Panc1 (cell line): ENCODE results near the gene COPZ1. TPM values are rescaled to one million over a fixed set of nuclear protein-coding genes. Genes with fewer than 3 reads are reported as not detected.

Source experiments
- ATAC-seq: fragments of 200-7000 bp; cut with Tn5 transposase; 2 replicates; pipeline ENCODE4 v1.9.1; 2020; ENCODE audit warnings: mild to moderate bottlenecking, moderate library complexity
- BruUV-seq: library from RNA; stranded (reverse); fragments of 400-500 nt; replicated peaks from 2 replicates; lab custom pipeline; 2021; lab: Mats Ljungman, UMichigan
- CTCF ChIA-PET: fragments of 300-600 bp; sonication (Branson Sonifier 250); formaldehyde crosslinking; loops from one replicate; lab custom pipeline; 2022; ENCODE audit warnings: antibody characterized with exemption; lab: Charles Lee
- POLR2A ChIA-PET: fragments of 300-600 bp; sonication (Branson Sonifier 250); formaldehyde crosslinking; loops from one replicate; lab custom pipeline; 2022; ENCODE audit warnings: antibody characterized with exemption; lab: Charles Lee
- DNase-seq: peaks from one replicate; pipeline ENCODE4 v3.0.0-alpha.2; 2010; ENCODE audit warnings: low read depth, low spot score
- H3K27ac ChIP-seq: 2 replicates; pipeline ENCODE4 v1.5.1; 2011; ENCODE audit warnings: mild to moderate bottlenecking, low read length, inconsistent platforms
- H3K27me3 ChIP-seq: fragments of 200-500 bp; sonication (Bioruptor generic); 2 replicates; pipeline ENCODE4 v1.6.0; 2014; ENCODE audit warnings: low read length, inconsistent platforms; ENCODE audit not compliant: control insufficient read depth, insufficient read depth
- H3K36me3 ChIP-seq: fragments of 200-500 bp; sonication (Bioruptor generic); 2 replicates; pipeline ENCODE4 v1.5.1; 2014; ENCODE audit warnings: inconsistent platforms, mild to moderate bottlenecking, low read length, moderate library complexity; ENCODE audit not compliant: control insufficient read depth, insufficient read depth
- H3K4me1 ChIP-seq: 2 replicates; pipeline ENCODE4 v1.5.1; 2011; ENCODE audit warnings: inconsistent platforms, mild to moderate bottlenecking, low read length, moderate library complexity; ENCODE audit not compliant: control insufficient read depth, insufficient read depth
- H3K4me3 ChIP-seq, 2 experiments: 2 replicates each; pipeline ENCODE4 v1.5.1; 2011 to 2012; ENCODE audit warnings: low read depth in 2 of 2, low read length in 2 of 2, mild to moderate bottlenecking in 2 of 2, inconsistent platforms in 1 of 2, moderate library complexity in 1 of 2
- H3K9me3 ChIP-seq: fragments of 200-500 bp; sonication (Bioruptor generic); 2 replicates; pipeline ENCODE4 v1.5.1; 2014; ENCODE audit warnings: low read depth, mild to moderate bottlenecking, inconsistent platforms, low read length, moderate library complexity; ENCODE audit not compliant: control insufficient read depth, insufficient read depth
- POLR2AphosphoS5 ChIP-seq: IDR thresholded peaks from 2 replicates; pipeline ENCODE4 v1.6.1; 2012; ENCODE audit warnings: mild to moderate bottlenecking, low read depth, low read length, moderate library complexity
- SIN3A ChIP-seq: IDR thresholded peaks from 2 replicates; pipeline ENCODE4 v1.6.1; 2012; ENCODE audit warnings: low read depth, mild to moderate bottlenecking, low read length, moderate library complexity, borderline replicate concordance; ENCODE audit not compliant: insufficient read depth
- TCF7L2 ChIP-seq: IDR thresholded peaks from 2 replicates; pipeline ENCODE4 v1.6.1; 2011; ENCODE audit warnings: mild to moderate bottlenecking, low read depth, low read length, inconsistent platforms
- in situ Hi-C: cut with HindIII; loops from 2 replicates; pipeline ENCODE4 v1.10.0; 2016; ENCODE audit warnings: low sequenced_read_pairs, low pct_unique_long_range_greater_than_20kb
- intact Hi-C: fragments of 100-400 bp; cut with micrococcal nuclease; formaldehyde crosslinking; loops from one replicate; pipeline ENCODE4 v1.10.0; 2022; ENCODE audit not compliant: unreplicated experiment
- total RNA-seq: library from RNA; stranded (reverse); gene quantifications from one replicate; pipeline ENCODE4 v1.2.1, GENCODE V29; 2021; ENCODE audit not compliant: unreplicated experiment
- TF ChIP-seq, protein P1 (sequence below): fragments of 450-650 bp; IDR thresholded peaks from 2 replicates; pipeline ENCODE4 v1.5.1; 2017; ENCODE audit warnings: mild to moderate bottlenecking
- TF ChIP-seq, protein P2 (sequence below), 2 experiments: IDR thresholded peaks; 2 replicates each; pipeline ENCODE4 v1.6.1; 2011 to 2012; ENCODE audit warnings: low read depth in 2 of 2, control low read depth in 1 of 2, low read length in 1 of 2, mild to moderate bottlenecking in 1 of 2, moderate library complexity in 1 of 2; ENCODE audit not compliant: insufficient read depth in 1 of 2

The COPZ1 gene
- total RNA-seq, 1 experiment from 2014 or later: 175 TPM

DNA sequence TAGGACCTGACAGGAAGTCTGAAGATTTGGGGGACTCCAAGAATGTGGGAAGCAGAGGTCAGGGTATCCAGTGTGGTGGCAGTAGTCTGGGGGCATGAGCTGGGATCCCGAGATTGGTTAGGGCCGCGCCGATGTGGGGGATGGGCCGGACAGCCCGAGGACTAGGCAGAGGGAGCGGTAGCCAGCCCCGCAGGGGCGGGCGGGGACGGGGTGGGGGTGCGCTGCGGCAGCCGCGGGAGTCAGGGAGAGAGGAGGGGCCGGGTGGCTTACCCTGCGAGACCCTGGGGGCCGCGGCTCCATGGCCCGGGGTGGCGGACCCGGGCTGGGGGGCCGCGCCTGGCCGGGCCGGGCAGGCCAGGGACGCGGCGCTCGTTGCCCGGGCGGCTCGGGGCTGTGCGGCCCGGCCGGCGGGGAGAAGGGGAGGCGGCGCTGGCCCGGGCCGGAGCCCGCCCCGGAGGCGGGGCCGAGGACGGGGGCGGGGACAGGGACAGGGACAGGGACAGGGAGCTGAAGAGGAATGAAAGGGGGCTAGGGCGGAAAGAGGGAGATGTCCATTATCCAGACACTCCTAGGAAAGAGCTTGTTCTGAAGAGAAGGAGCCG, 54.0 kb downstream of the COPZ1 start:
- Histone ChIP-seq H3K27me3 (no peaks in the 10 kb centered on the region), H3K36me3 (no peaks in the 10 kb centered on the region), H3K27ac (no peak overlapping the region), H3K4me3 (peak overlapping the region; percentile 44 to 64), H3K9me3 (no peaks in the 10 kb centered on the region), H3K4me1 (peaks cover 2% of the 10 kb centered on the region; the same call in 1 of the 2 replicates)
- intact Hi-C loops (no loop called here), in situ Hi-C loops (no loop called here)
- ChIA-PET POLR2A (interaction anchor here (0.5 kb wide), 1 partner anchor 125 kb away, joined by 9 read pairs; no protein-coding TSS in a partner anchor), CTCF (interaction anchor here (0.6 to 2.4 kb wide), 10 partner anchors 8 to 210 kb away, joined by 3 to 26 read pairs (median 3); no protein-coding TSS in a partner anchor)
- ATAC-seq: peak; percentile 96
- TF ChIP-seq POLR2AphosphoS5: no peak
- TF ChIP-seq, protein P1, sequence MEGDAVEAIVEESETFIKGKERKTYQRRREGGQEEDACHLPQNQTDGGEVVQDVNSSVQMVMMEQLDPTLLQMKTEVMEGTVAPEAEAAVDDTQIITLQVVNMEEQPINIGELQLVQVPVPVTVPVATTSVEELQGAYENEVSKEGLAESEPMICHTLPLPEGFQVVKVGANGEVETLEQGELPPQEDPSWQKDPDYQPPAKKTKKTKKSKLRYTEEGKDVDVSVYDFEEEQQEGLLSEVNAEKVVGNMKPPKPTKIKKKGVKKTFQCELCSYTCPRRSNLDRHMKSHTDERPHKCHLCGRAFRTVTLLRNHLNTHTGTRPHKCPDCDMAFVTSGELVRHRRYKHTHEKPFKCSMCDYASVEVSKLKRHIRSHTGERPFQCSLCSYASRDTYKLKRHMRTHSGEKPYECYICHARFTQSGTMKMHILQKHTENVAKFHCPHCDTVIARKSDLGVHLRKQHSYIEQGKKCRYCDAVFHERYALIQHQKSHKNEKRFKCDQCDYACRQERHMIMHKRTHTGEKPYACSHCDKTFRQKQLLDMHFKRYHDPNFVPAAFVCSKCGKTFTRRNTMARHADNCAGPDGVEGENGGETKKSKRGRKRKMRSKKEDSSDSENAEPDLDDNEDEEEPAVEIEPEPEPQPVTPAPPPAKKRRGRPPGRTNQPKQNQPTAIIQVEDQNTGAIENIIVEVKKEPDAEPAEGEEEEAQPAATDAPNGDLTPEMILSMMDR: no peak
- TF ChIP-seq TCF7L2: no peak
- TF ChIP-seq SIN3A: no peak
- TF ChIP-seq, protein P2, sequence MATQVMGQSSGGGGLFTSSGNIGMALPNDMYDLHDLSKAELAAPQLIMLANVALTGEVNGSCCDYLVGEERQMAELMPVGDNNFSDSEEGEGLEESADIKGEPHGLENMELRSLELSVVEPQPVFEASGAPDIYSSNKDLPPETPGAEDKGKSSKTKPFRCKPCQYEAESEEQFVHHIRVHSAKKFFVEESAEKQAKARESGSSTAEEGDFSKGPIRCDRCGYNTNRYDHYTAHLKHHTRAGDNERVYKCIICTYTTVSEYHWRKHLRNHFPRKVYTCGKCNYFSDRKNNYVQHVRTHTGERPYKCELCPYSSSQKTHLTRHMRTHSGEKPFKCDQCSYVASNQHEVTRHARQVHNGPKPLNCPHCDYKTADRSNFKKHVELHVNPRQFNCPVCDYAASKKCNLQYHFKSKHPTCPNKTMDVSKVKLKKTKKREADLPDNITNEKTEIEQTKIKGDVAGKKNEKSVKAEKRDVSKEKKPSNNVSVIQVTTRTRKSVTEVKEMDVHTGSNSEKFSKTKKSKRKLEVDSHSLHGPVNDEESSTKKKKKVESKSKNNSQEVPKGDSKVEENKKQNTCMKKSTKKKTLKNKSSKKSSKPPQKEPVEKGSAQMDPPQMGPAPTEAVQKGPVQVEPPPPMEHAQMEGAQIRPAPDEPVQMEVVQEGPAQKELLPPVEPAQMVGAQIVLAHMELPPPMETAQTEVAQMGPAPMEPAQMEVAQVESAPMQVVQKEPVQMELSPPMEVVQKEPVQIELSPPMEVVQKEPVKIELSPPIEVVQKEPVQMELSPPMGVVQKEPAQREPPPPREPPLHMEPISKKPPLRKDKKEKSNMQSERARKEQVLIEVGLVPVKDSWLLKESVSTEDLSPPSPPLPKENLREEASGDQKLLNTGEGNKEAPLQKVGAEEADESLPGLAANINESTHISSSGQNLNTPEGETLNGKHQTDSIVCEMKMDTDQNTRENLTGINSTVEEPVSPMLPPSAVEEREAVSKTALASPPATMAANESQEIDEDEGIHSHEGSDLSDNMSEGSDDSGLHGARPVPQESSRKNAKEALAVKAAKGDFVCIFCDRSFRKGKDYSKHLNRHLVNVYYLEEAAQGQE (IDR thresholded peaks at IDR 0.05; ENCODE audit: insufficient read depth in 1 of 2, low read depth in 2 of 2, low read length in 1 of 2): no peak
- no TSS peak for BruUV-seq
- DNase-seq: no peak

DNA sequence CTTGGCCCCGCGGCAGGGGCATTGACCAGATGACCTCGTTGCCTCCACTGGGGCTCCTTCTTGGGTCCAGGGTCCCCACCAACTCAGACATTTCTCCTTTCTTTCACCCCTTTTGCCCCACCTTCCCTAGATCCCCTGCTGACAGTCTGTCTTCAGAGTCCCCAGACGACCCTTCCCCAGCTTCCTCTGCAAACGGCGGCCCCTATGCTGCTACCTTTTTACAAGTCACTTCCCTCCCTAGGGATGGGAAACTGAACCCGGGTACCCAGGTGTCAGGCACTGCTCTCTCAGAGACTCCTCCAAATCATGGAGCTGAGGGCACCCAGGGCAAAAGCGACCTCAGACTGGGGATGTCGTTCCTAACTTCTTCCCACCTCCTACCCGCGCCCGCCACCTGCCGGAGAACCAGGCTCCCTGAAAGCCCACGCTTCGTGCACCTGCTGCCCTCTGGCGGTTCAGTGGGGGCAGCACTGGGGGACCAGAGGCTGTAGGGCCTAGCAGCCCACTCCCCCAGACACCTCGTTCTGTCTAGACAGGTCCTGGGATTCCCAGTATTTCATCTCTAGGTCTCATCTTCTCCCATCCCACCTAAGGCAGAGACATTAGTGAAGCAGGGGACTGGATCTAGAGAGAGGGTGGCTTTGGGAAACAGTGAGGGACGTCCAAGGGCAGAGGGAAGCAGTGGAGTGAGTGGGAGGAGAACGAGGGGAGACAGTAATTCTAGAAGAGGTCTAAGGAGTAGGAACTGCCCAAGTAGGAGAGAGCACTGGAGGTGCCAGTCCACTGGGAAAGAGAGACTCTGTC, 54.7 kb downstream of the COPZ1 start:
- peak; percentile 93 for ATAC-seq
- in situ Hi-C loops: no loop called here
- peak; percentile 73 for DNase-seq
- Histone ChIP-seq H3K36me3 (no peaks in the 10 kb centered on the region), H3K4me1 (peaks cover 2% of the 10 kb centered on the region; the same call in 1 of the 2 replicates), H3K27me3 (no peaks in the 10 kb centered on the region), H3K4me3 (peak overlapping the region; percentile 44 to 64), H3K9me3 (no peaks in the 10 kb centered on the region), H3K27ac (peak overlapping the region; percentile 64; the same call in 1 of the 2 replicates)
- no TSS peak for BruUV-seq
- intact Hi-C loops: no loop called here
- TF ChIP-seq, protein P1: peak; percentile 100
- TF ChIP-seq, protein P2 (IDR thresholded peaks at IDR 0.05; ENCODE audit: insufficient read depth in 1 of 2, low read depth in 2 of 2, low read length in 1 of 2): no peak
- ChIA-PET CTCF (interaction anchor here (0.6 to 2.4 kb wide), 11 partner anchors 8 to 210 kb away, joined by 3 to 26 read pairs (median 3); no protein-coding TSS in a partner anchor), POLR2A (no interaction called here)
